ENCODE results near the gene KCNT2. TPM values are rescaled to one million over a fixed set of nuclear protein-coding genes. Genes with fewer than 3 reads are reported as not detected.

KCNT2 gene
- total RNA-seq, 1 donor from 2014 or later: 6.0 TPM

DNA sequence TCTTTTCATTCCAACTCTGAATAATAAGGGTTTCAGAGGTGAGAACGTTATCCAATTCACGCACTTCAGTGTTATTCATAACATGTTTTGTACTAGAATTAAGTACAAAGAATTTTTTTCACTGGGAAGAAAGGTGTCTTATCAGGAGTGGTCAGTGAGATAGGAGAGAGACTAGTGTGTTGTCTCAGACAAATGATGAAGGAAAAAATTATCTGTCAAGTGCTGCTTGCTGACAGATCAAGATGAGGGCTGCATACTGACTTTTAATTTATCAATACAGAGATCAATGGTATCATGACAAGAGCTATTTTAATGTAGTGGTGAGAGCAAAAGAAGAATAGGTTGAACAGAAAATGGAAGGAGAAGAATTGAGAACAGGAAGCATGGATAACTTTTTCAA, 402.4 kb downstream of the KCNT2 start:
- no peak for DNase-seq (ENCODE audit: low spot score)

DNA sequence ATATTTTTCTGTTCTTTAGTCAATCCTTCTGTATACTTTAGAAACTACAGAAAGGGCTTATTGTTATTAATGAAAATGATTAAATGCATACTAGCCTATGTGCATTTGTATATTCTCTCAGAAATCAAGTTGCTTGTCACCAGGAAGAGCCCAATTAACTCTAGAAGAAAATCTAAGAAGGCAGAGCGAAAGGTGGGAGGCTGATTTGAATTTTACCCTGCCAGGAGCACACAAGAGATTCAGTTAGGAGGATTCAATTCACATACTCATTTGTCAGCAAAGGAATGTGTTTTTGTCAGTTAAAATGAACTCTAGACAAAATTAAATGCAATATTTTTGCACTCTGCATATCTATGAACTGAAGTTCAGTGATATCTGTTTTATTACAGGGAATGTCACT, 411.8 kb downstream of the KCNT2 start:
- no peak for DNase-seq (ENCODE audit: low spot score)

GRCh38 chr1:196193896-196194559, 414.2 kb downstream of the KCNT2 start:
- DNase-seq (ENCODE audit: low spot score): no peak

DNA sequence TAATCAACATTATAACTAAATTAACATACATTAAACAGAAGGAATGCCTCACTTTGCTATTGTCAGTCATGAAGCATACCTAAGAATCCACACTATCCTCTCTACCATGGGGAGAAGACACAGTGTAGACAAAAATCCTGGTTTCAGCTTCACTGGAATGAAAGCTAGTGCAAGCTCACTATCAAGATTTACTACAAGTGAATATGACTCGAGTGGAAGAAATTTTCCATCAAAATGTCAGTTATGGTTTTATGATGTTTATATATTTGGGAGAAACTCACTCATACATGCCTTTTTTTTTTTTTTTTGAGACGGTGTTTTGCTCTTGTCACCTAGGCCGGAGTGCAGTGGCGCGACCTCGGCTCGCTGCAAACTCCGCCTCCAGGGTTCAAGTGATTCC, 424.3 kb downstream of the KCNT2 start:
- DNase-seq (ENCODE audit: low spot score): no peak

DNA sequence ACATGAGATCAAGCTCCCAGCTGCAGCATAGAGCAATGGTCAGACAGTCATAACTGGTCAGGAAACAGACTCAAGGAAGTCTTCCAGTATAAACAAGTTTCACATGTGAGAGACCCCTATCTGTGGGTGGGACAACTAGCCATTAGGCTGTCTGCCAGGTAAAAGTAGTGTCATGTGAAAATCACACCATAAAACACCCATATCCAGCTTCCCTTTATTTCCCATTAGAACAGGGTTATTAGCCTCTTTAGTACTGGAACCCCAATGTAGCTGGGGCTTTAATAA, 426.7 kb downstream of the KCNT2 start:
- DNase-seq (ENCODE audit: low spot score): no peak

- DNase-seq (ENCODE audit: low spot score): no peak
These were observed 427.2 kb downstream of the KCNT2 start for GRCh38 chr1:196180847-196181593.

GRCh38 chr1:196178083-196178635, 430.1 kb downstream of the KCNT2 start:
- DNase-seq (ENCODE audit: low spot score): no peak

Other genes starting within 250 kb of the KCNT2 start
- gene CFH, start 43.6 kb upstream of the KCNT2 start, total RNA-seq: 151 TPM
- 0.49 TPM for gene CFHR3, start 166.4 kb upstream of the KCNT2 start, total RNA-seq
- 0.75 TPM for gene CFHR1, start 211.3 kb upstream of the KCNT2 start, total RNA-seq